NCI-H524 treated with DMSO at 0.1 percent for 48 hours (cell line): ENCODE measurements around the gene KRTAP4-6.
"Not testable (repeated sequence)": the region's sequence is repeated elsewhere in the genome, so short reads cannot be mapped to it uniquely, and the experiment has no call there.

ENCODE experiments used
- DNase-seq: peaks from one replicate; lab custom pipeline; 2025; lab: John Stamatoyannopoulos, UW

KRTAP4-6 gene

GRCh38 chr17:41140360-41141131, at the start of gene KRTAP4-6:
KRTAP4-6 (minus strand) TSS chr17:41140544; CDS start chr17:41140487, 57 bp downstream.
- no peak for DNase-seq

- DNase-seq, result not testable (repeated sequence)
Observed at GRCh38 chr17:41189837-41190318, 49.5 kb upstream of the KRTAP4-6 start, which contains the start of gene KRTAP9-1. KRTAP9-1 (plus strand) TSS chr17:41189887; CDS start chr17:41189887, 0 bp downstream.

GRCh38 chr17:41186872-41187271, 46.5 kb upstream of the KRTAP4-6 start:
- no peak for DNase-seq

DNA sequence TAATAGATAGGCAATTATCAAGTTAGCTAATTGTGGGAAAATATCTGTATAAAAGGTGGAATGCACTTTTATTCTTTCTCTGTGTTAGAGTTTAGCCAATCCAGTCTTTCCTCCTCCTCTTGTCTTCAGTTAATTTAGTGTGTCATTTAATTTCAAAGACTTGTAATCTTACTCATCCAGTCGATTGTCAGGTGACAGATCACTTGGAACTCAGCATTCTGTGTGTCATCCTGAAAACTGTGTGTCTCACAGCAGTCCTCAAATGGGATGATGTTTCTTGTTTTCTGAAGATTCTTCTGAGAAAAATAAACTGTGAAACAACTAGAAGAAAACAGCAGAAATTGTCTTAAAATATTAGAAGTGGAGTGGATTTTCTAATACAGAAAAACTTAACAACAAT, 44.7 kb upstream of the KRTAP4-6 start:
- no peak for DNase-seq

- DNase-seq, result no peak
Observed at GRCh38 chr17:41184480-41184961, 44.2 kb upstream of the KRTAP4-6 start, which contains the start of gene KRTAP4-1. KRTAP4-1 (minus strand) TSS chr17:41184911; CDS start chr17:41184854, 57 bp downstream.

- no peak for DNase-seq
Observed at GRCh38 chr17:41178843-41179616, 38.7 kb upstream of the KRTAP4-6 start.

GRCh38 chr17:41178341-41178740, 38.0 kb upstream of the KRTAP4-6 start:
- no peak for DNase-seq

DNA sequence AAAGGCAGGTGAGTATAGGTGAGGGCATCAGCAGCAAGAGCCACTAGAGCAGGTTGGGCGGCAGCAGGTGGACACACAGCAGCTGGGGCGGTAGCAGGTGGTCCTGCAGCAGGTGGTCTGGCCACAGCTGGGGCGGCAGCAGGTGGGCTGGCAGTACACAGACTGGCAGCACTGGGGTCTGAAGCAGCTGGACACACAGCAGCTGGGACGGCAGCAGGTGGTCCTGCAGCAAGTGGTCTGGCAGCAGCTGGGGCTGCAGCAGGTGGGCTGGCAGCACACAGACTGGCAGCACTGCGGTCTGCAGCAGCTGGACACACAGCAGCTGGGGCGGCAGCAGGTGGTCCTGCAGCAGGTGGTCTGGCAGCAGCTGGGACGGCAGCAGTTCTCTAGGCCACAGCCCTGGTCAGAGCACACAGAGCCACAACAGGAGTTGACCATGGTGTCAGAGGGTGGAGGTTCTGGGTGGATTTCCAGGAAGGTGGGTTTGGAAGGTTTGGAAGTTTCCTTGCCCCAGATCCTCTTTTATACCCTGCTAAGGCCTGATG, 37.5 kb upstream of the KRTAP4-6 start, which contains the start of gene KRTAP4-2:
Gene KRTAP4-2, minus strand, starts transcription at position 495 of the 545 bp plus-strand sequence. Its CDS starts 57 bp downstream, at position 438.
- no peak for DNase-seq

- no peak for DNase-seq
Observed at GRCh38 chr17:41176744-41177387, 36.5 kb upstream of the KRTAP4-6 start.

DNA sequence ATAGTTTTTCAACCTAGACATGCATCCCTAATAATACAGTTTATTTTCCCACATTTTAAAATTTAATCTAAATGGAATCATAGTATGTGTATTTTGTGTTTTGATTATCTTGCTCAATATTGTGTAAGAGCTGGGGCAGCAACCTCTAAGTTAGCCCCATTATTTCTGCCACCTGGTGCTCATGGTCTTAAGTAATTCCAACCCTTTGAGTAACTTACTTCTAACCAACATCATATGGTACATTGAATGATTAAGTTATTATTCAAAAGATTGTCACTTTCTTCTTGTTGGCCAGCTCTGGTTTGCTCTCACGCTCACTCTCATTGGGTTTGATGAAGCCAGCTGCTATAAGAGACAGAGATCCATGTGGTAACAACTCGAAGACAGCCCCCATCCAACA, 31.5 kb upstream of the KRTAP4-6 start:
- no peak for DNase-seq

GRCh38 chr17:41168121-41168520, 27.8 kb upstream of the KRTAP4-6 start, which contains the start of gene KRTAP4-3:
KRTAP4-3 (minus strand) TSS chr17:41168221; CDS start chr17:41168172, 49 bp downstream.
- no peak for DNase-seq

- no peak for DNase-seq
Observed at GRCh38 chr17:41167561-41167960, 27.2 kb upstream of the KRTAP4-6 start.

DNA sequence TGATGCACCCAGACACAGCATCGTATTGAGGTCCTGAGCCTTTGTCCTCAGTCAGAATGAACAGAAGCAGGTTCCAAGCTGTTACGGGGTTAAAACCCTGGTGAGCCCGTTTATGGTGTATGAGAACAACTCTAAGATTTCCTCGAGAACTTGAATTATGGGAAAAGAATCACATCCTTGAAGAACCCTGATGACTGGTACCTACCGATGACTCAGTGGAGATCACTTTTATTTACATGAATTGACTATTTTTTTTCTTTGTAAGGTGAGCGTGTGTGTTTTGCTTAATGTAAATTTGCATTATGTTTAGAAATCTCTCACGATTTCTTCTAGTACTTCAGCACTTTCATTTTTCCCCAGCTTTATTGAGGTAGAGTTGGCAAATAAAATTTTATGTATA, 23.5 kb upstream of the KRTAP4-6 start:
- no peak for DNase-seq

GRCh38 chr17:41160648-41161047, 20.3 kb upstream of the KRTAP4-6 start, which contains the start of gene KRTAP4-4:
KRTAP4-4 (minus strand) TSS chr17:41160748; CDS start chr17:41160691, 57 bp downstream.
- no peak for DNase-seq

DNA sequence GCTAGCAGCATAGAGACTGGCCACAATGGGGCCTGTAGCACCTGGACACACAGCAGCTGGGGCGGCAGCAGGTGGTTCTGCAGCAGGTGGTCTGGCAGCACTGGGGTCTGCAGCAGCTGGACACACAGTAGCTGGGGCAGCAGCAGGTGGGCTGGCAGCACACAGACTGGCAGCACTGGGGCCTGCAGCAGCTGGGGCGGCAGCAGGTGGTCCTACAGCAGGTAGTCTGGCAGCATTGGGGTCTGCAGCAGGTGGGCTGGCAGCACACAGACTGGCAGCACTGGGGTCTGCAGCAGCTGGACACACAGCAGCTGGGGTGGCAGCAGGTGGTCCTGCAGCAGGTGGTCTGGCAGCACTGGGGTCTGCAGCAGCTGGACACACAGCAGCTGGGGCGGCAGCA, 19.8 kb upstream of the KRTAP4-6 start:
- not testable (repeated sequence) for DNase-seq

GRCh38 chr17:41153856-41154255, 13.5 kb upstream of the KRTAP4-6 start:
- DNase-seq, result no peak

DNA sequence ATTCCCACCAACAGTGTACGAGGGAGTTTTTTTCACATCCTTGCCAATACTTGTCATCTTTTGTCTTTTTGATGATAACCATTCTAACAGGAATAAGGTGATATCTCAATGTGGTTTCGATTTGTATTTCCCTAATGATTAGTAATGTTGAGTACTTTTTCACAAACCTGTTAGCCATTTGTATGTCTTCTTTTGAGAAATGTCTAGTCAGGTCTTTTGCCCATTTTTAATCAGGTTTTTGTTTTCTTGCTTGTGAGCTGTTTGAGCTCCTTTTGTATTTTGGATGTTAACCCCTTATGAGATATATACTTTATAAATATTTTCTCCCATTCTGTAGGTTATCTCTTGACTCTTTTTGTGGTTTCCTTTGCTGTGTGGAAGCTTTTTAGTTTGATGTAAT, 11.2 kb upstream of the KRTAP4-6 start:
- DNase-seq, result no peak

GRCh38 chr17:41150026-41150425, 9.7 kb upstream of the KRTAP4-6 start:
- DNase-seq, result no peak

- no peak for DNase-seq
Observed at GRCh38 chr17:41149652-41149985, 9.3 kb upstream of the KRTAP4-6 start, which contains the start of gene KRTAP4-5. KRTAP4-5 (minus strand) TSS chr17:41149825; CDS start chr17:41149767, 58 bp downstream.

DNA sequence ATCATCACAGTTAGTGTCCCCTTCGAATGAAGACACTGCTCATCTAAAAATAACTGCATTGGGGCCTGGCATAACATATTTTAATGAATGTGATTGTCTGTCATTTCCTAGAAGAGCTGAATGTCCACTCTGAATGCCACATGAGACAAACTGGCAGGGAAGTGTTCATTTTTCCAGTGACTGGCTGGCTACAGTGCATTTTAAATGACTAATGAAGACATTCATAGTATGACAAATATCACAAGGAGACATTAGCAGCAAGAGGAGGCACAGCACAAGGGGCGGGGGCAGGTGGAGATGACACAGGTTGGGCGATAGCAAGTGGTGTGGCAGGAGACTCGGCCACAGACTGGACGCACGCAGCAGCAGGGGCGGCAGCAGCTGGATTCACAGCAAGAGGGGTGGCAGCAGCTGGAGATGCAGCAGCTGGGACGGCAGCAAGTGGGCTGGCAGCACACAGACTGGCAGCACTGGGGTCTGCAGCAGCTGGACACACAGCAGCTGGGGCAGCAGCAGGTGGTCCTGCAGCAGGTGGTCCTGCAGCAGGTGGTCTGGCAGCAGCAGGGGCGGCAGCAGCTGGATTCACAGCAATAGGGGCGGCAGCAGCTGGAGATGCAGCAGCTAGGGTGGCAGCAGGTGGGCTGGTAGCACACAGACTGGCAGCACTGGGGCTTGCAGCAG, 8.8 kb upstream of the KRTAP4-6 start:
- not testable (repeated sequence) for DNase-seq
